ENCODE results near the gene ATP1B2.
"Not testable (repeated sequence)": the region's sequence is repeated elsewhere in the genome, so short reads cannot be mapped to it uniquely, and the experiment has no call there.

ATP1B2 gene

DNA sequence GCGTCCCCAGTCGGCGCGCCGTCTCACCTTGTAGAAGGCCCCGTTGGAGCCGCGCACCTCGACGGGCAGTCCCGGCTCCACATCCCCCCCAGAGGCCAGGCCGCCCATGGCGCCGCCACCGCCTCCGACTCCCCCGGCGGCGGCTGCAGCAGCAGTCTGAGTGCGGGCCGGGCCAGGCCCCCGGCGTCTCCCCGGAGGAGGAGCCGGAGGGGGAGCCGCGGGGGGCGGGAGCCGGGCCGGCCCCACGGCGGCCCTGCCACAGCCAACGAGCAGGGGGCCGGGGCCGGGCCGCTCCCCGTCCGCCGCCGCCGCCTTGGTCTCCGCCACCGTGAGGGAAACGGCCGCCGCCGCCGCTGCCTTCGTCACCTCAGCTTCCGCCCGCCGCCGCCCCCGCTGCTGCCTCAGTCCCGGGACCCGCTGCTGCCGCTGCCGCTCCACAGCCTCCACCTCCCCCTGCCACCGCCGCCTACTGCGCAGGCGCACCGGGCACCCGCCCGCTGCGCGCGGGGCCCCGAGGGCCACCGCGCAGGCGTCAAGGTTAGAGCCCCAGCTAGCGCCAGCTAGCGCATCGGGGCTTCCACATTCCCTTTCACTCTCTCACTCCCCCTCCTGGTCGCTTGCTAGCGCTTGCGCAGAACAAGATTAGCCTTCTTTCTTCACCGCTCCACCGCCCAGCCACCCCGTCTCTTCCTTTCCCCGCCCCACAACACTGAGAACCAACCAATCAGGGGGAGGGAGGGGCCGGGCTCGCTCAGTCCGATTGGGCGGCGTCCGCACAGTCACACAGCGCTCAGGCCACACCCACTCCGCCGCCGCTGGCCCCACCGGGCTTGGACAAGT is 36.1 kb upstream of the ATP1B2 start, which contains the start of gene FXR2:
TSS of gene FXR2 (minus strand) at position 473 of the 840 bp plus-strand sequence. CDS start at position 108, 365 bp downstream.
- DNase-seq (ENCODE audit: extremely low read depth, low read depth), result peak; percentile 99
- TF ChIP-seq, protein P1, sequence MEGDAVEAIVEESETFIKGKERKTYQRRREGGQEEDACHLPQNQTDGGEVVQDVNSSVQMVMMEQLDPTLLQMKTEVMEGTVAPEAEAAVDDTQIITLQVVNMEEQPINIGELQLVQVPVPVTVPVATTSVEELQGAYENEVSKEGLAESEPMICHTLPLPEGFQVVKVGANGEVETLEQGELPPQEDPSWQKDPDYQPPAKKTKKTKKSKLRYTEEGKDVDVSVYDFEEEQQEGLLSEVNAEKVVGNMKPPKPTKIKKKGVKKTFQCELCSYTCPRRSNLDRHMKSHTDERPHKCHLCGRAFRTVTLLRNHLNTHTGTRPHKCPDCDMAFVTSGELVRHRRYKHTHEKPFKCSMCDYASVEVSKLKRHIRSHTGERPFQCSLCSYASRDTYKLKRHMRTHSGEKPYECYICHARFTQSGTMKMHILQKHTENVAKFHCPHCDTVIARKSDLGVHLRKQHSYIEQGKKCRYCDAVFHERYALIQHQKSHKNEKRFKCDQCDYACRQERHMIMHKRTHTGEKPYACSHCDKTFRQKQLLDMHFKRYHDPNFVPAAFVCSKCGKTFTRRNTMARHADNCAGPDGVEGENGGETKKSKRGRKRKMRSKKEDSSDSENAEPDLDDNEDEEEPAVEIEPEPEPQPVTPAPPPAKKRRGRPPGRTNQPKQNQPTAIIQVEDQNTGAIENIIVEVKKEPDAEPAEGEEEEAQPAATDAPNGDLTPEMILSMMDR (IDR thresholded peaks at IDR 0.05; ENCODE audit: low read depth, low read length, missing control alignments), result peak; percentile 69
- H3K4me3 ChIP-seq (replicated peaks; ENCODE audit: low read depth, low read length), result peak within 1 kb of the TSS; percentile 88

DNA sequence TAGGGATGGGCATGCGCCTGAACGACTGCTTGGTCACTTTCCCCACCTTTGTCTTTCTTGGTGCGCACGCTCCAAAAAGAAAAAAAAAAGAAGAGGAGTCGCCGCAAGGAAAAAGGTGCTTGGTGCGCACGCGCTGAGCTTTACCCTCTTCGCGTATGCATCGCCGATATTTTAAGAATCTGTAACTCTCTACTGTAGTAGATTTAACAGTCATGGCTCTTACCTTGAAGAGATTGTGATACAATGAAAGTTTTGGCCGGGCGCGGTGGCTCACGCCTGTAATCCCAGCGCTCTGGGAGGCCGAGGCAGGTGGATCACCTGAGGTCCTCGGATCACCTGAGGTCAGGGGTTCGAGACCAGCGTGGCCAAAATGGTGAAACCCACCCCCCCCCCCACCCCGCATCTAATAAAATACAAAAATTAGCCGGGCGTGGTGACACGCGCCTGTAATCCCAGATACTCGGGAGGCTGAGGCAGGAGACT is 35.4 kb upstream of the ATP1B2 start:
- H3K4me3 ChIP-seq (replicated peaks; ENCODE audit: low read depth, low read length), result peak overlapping the region; percentile 88
- DNase-seq (ENCODE audit: extremely low read depth, low read depth), result no peak
- TF ChIP-seq, protein P1 (IDR thresholded peaks at IDR 0.05; ENCODE audit: low read depth, low read length, missing control alignments), result no peak

DNA sequence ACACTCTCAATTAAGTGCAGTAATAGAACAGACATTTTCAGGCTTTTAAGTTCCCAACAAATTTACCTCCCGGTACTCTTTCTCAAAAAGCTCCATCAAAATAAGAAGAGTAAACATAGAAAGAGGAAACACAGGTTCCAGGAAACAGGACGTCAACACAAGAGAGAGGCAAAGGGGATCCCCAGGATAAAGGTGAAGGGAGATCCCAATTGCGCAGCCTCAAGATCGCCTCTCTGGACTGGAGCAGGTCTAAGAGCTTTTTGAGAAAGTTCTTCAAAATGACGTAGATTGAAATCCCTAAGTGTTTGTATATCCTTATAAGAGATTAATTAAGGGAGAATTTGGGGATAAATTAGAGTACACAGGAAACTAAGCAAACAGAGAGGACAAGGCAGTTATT is 32.1 kb upstream of the ATP1B2 start:
- no peak overlapping the region for H3K4me3 ChIP-seq (replicated peaks; ENCODE audit: low read depth, low read length)
- DNase-seq (ENCODE audit: extremely low read depth, low read depth), result no peak
- TF ChIP-seq, protein P1 (IDR thresholded peaks at IDR 0.05; ENCODE audit: low read depth, low read length, missing control alignments), result no peak

DNA sequence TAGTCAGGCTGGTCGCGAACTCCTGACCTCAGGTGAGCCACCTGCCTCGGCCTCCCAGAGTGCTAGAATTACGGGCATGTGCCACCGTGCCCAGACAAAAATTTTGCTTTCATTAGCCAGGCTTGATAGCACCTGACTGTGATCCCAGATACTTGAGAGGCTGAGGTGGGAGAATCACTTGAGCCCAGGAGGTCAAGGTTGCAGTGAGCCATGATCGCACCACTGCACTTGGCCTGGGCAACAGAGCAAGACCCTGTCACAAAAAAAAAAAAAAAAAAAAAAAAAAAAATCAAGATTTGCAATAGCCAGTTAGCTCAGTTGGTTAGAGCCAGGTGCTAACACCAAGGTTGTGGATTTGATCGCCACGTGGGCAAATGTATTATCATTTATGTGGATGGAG is 29.9 kb upstream of the ATP1B2 start:
- TF ChIP-seq, protein P1 (IDR thresholded peaks at IDR 0.05; ENCODE audit: low read depth, low read length, missing control alignments), result no peak
- no peak overlapping the region for H3K4me3 ChIP-seq (replicated peaks; ENCODE audit: low read depth, low read length)
- no peak for DNase-seq (ENCODE audit: extremely low read depth, low read depth)

DNA sequence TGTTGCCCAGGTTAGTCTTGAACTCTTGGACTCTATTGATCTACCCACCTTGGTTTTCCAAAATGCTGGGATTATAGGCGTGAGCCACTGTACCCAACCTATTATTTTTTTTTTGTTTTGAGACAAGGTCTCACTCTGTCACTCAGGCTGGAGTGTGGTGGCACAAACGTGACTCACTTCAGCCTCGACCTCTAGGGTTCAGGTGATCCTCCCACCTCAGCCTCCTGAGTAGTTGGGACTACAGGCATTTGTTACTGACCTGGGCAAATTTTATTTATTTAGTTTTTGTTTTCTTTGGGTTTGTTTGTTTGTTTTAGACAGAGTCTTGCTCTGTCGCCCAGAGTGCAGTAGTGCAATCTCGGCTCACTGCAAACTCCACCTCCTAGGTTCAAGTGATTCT is 27.1 kb upstream of the ATP1B2 start:
- DNase-seq (ENCODE audit: extremely low read depth, low read depth), result no peak
- TF ChIP-seq, protein P1 (IDR thresholded peaks at IDR 0.05; ENCODE audit: low read depth, low read length, missing control alignments), result no peak
- H3K4me3 ChIP-seq (replicated peaks; ENCODE audit: low read depth, low read length), result no peak overlapping the region

DNA sequence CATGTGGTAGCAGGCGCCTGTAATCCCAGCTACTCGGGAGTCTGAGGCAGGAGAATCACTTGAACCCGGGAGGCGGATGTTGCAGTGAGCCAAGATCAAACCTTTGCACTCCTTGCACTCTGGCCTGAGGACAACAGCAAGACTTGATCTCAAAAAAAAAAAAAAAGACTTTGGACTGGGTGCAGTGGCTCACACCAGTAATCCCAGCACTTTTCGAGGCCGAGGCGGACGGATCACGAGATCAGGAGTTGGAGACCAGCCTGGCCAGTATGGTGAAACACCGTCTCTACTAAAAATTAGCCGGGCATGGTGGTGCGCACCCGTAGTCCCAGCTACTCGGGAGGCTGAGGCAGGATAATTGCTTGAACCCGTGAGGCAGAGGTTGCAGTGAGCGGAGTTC is 25.0 kb upstream of the ATP1B2 start:
- not testable (repeated sequence) for H3K4me3 ChIP-seq (replicated peaks; ENCODE audit: low read depth, low read length); DNase-seq (ENCODE audit: extremely low read depth, low read depth)

DNA sequence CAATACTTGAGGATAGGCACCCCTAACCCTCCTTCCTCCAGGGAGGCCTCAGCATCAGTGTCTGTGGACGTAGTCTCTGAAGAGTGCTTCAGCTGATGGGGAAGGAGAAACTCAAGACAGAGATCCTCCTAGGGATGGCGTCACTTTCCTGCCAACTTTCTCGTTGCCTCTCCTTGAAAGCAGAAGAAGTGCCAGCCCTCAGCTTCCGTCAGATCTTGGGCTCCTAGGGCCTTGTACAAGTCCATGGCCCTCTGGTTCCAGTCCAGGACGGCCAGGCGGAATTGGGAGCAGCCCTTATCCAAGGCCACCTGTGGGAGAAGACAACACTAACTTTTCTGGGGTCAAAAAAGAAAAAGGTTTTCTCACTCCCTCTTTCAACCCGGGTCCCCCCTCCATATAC is 24.4 kb upstream of the ATP1B2 start:
- TF ChIP-seq, protein P1 (IDR thresholded peaks at IDR 0.05; ENCODE audit: low read depth, low read length, missing control alignments), result no peak
- peak overlapping the region; percentile 68 for H3K4me3 ChIP-seq (replicated peaks; ENCODE audit: low read depth, low read length)
- DNase-seq (ENCODE audit: extremely low read depth, low read depth), result no peak
